ENCODE data around the gene SPECC1L.
"Not testable (repeated sequence)": the region's sequence is repeated elsewhere in the genome, so short reads cannot be mapped to it uniquely, and the experiment has no call there.

Gene SPECC1L

DNA sequence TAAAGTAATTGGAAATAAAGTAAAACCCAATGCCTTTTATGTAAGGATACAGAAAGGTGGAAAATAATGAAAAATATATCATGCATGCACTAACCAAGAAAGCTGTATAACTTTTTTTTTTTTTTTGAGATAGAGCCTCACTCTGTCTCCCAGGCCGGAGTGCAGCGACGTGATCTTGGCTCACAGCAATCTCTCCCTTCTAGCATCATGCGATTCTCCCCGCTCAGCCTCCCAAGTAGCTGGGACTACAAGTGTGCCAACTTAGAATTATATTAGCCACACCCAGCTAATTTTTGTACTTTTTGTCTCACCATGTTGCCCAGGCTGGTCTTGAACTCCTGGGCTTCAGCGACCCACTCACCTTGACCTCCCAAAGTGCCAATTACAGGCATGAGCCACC, 30.2 kb upstream of the SPECC1L start:
- in situ Hi-C loops (cut with HindIII; ENCODE audit: low sequenced_read_pairs): no loop called here

DNA sequence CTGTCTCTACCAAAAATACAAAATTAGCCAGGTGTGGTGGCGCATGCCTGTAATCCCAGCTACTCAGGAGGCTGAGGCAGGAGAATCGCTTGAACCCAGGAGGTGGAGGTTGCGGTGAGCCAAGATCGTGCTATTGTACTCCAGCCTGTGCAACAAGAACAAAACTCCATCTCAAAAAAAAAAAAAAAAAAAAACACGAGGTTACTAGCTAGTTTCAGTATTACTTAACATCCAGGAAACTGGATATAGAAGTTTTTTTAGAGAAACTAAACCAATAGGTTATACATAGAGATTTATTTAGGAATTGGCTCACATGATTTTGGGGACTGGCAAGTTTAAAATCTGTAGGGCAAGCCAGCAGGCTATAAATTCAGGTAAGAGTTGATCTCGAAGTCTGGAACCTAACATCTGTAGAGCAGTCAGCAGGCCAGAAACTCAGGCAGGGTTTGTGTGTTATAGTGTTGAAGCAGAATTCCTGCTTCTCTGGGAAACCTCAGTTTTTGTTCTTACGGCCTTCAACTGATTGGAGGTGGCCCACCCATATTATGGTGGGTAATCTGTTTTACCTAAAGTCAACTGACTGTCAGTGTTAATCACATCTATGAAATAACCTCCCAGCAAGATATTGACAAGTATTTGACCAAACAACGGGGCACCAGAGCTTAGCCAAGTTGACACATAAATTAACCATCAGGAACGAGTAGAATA, 29.5 kb upstream of the SPECC1L start:
- DNase-seq (ENCODE audit: low read depth, low spot score); H3K4me3 ChIP-seq (ENCODE audit: low read depth, low read length); in situ Hi-C loops (cut with HindIII; ENCODE audit: low sequenced_read_pairs): not testable (repeated sequence)

More for the DNA sequence above, 30.2 kb upstream of the SPECC1L start:
- TF ChIP-seq, protein P1, sequence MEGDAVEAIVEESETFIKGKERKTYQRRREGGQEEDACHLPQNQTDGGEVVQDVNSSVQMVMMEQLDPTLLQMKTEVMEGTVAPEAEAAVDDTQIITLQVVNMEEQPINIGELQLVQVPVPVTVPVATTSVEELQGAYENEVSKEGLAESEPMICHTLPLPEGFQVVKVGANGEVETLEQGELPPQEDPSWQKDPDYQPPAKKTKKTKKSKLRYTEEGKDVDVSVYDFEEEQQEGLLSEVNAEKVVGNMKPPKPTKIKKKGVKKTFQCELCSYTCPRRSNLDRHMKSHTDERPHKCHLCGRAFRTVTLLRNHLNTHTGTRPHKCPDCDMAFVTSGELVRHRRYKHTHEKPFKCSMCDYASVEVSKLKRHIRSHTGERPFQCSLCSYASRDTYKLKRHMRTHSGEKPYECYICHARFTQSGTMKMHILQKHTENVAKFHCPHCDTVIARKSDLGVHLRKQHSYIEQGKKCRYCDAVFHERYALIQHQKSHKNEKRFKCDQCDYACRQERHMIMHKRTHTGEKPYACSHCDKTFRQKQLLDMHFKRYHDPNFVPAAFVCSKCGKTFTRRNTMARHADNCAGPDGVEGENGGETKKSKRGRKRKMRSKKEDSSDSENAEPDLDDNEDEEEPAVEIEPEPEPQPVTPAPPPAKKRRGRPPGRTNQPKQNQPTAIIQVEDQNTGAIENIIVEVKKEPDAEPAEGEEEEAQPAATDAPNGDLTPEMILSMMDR (IDR thresholded peaks at IDR 0.05; ENCODE audit: low read depth, low read length): no peak
- DNase-seq (ENCODE audit: low read depth, low spot score): no peak
- no peak overlapping the region for H3K4me3 ChIP-seq (ENCODE audit: low read depth, low read length)

GRCh38 chr22:24243417-24243816, 27.2 kb upstream of the SPECC1L start:
- in situ Hi-C loops (cut with HindIII; ENCODE audit: low sequenced_read_pairs): not testable (repeated sequence)
- peak overlapping the region; percentile 21 for H3K4me3 ChIP-seq (ENCODE audit: low read depth, low read length)
- peak; percentile 61 for DNase-seq (ENCODE audit: low read depth, low spot score)

DNA sequence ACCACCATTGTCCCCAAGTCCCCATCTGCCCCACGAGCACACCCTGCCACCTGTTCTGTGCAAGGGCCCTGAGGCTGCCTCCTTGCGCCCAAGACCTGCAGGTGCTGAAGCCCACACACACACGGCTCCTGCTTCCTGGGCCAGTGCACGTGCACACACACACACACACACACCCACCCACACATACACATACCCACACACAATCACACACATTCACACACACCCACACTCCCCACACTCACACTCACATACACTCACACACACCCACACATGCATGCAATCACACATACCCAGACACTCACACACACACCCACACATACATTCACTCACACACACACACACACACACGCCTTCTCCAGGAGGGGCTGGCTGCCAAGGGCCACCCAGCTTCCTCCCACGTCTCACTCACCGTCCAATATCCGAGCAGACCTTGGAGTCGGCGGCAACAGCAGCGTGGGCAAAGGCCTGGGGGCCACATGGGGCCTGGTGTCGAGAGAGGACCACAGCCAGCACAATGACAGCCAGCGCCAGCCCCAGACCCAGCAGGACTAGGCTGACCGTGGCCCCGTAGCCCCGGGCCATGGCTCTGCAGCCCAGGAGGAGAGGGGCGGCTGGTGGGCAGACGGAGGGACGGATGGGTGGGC, 26.4 kb upstream of the SPECC1L start:
- in situ Hi-C loops (cut with HindIII; ENCODE audit: low sequenced_read_pairs): no loop called here
- peak overlapping the region; percentile 43 for H3K4me3 ChIP-seq (ENCODE audit: low read depth, low read length)
- DNase-seq (ENCODE audit: low read depth, low spot score): peak; percentile 55
- TF ChIP-seq, protein P1 (IDR thresholded peaks at IDR 0.05; ENCODE audit: low read depth, low read length): no peak

DNA sequence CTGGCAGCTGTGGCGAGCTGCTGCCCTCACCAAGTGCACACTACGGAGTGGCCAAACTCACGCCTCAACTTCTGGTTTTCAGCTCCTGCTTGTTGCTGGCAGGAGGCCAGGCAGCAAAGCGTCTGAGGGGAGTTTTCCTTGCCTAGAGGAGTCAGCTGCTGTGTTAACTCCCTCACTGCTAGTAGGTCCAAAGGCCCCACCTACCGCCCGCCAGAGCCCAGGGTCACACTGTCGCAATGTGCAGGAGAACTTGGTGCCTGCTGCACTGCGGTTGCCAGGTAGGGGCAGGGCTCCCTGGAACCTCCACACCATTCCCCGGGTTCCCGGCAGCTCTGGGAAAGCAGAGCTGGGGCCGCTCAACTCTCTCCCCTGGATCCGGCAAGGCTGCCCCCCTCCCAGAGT, 25.6 kb upstream of the SPECC1L start, which contains the start of gene GGT5:
GGT5 (minus strand) TSS at position 53 of the 402 bp plus-strand sequence. CDS start 357 bp downstream, outside the sequence.
- in situ Hi-C loops (cut with HindIII; ENCODE audit: low sequenced_read_pairs): not testable (repeated sequence)
- H3K4me3 ChIP-seq (ENCODE audit: low read depth, low read length): peak within 1 kb of the TSS; percentile 43
- peak; percentile 17 for DNase-seq (ENCODE audit: low read depth, low spot score)

GRCh38 chr22:24245584-24246561, 24.8 kb upstream of the SPECC1L start:
- H3K4me3 ChIP-seq (ENCODE audit: low read depth, low read length): peak overlapping the region; percentile 13
- in situ Hi-C loops (cut with HindIII; ENCODE audit: low sequenced_read_pairs): not testable (repeated sequence)
- DNase-seq (ENCODE audit: low read depth, low spot score): peak; percentile 81

GRCh38 chr22:24247011-24247507, 23.6 kb upstream of the SPECC1L start:
- H3K4me3 ChIP-seq (ENCODE audit: low read depth, low read length): no peak overlapping the region

More at GRCh38 chr22:24247011-24247507, 23.6 kb upstream of the SPECC1L start:
- TF ChIP-seq, protein P1 (IDR thresholded peaks at IDR 0.05; ENCODE audit: low read depth, low read length): no peak
- DNase-seq (ENCODE audit: low read depth, low spot score): peak; percentile 18
- in situ Hi-C loops (cut with HindIII; ENCODE audit: low sequenced_read_pairs): no loop called here

Data from astrocyte of the spinal cord (primary cell).